ENCODE results near the gene ZNF304. TPM values are rescaled to one million over a fixed set of nuclear protein-coding genes. Genes with fewer than 3 reads are reported as not detected.

Gene ZNF304
- total RNA-seq: 1 to 10 TPM; 3.3 to 3.6 TPM

- CTCF ChIA-PET: interaction anchor here (0.8 kb wide), 1 partner anchor 246 kb away, joined by 3 read pairs; no protein-coding TSS in a partner anchor
- intact Hi-C loops (cut with micrococcal nuclease): loop anchor here (1.0 kb wide), 3 partner anchors 12 to 71 kb away; partner anchors contain the start of genes TRAPPC2B, ZNF460, ZNF547 and ZNF548
- H3K27ac Mint-ChIP-seq: peak within 1 kb of the TSS; percentile 72
- peaks cover 51% of the 10 kb centered on the region for H3K36me3 Mint-ChIP-seq (ENCODE audit: low read depth)
- peaks cover 25% of the 10 kb centered on the region for H3K4me1 Mint-ChIP-seq (ENCODE audit: low read depth)
- no peaks in the 10 kb centered on the region for H3K27me3 Mint-ChIP-seq (ENCODE audit: low read depth)
- peak; percentile 89 for DNase-seq
- peaks cover 43% of the 10 kb centered on the region for H3K9me3 Mint-ChIP-seq
- peak within 1 kb of the TSS; percentile 88 for H3K4me3 Mint-ChIP-seq
These were observed at the start of gene ZNF304 for GRCh38 chr19:57350877-57351805. ZNF304 (plus strand) TSS chr19:57351271; CDS start chr19:57351665, 394 bp downstream.

DNA sequence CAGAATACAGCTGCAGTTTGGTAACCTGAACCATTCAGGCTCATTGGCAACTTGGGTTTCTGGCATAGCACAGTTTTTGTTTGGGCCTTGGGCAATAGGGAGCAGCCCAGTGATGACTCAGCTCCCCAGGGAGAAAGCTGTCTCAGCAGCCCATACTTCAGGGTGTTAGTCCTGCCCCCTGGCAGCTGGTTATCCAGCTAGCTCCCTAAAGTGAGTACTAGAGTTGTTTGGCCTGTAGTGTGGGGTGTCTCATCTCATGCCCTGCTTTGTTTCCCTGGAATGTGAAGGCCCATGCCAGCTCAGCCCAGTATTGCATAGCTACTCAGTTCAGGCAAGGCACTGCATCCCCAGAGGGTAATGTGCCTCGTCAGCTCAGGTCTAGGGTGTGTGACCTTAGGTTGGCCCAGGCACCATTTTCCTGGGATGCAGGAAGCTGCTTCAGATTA, 49.0 kb upstream of the ZNF304 start:
- peaks cover 82% of the 10 kb centered on the region for H3K36me3 Mint-ChIP-seq (ENCODE audit: low read depth)
- intact Hi-C loops (cut with micrococcal nuclease): no loop called here
- no peaks in the 10 kb centered on the region for H3K27me3 Mint-ChIP-seq (ENCODE audit: low read depth)
- H3K9me3 Mint-ChIP-seq: peaks cover 36% of the 10 kb centered on the region
- no peaks in the 10 kb centered on the region for H3K4me1 Mint-ChIP-seq (ENCODE audit: low read depth)
- CTCF ChIA-PET: interaction anchor here (0.9 kb wide), 1 partner anchor 12 kb away, joined by 3 read pairs; no protein-coding TSS in a partner anchor
- H3K27ac Mint-ChIP-seq: no peak overlapping the region
- DNase-seq: no peak
- H3K4me3 Mint-ChIP-seq: no peak overlapping the region

DNA sequence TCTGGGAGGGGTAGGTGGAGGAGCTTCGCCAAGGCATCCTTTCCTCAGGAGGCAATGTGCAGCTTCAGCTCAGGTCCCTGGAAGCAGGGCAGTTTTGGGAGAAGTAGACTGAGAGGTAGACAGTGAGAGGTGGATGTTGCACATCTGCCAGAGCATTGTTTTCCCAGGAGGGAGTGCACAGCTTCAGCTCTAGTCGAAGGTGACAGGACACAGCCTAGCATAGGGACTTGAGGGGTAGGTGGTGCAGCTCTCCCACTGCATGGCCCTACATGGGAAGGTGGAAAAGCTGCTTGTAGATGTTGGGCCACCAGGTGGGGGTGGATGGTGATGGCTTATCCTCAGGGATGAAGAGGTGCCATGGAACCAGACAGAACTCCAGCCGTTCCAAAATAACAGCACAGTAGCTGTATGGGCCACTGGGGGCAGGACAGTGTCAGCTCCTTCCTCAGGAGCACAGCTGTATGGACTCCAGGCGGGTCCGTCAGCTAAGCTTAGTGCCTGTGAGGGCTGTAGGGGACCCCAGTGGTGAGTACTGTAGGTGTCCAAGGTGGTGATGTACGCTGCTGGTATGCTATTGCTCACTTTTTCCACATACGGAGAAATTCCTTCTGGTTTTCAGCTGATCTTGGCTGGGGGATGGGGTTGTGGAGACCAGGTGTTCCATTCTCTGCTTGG, 48.2 kb upstream of the ZNF304 start:
- Mint-ChIP-seq H3K9me3 (peaks cover 30% of the 10 kb centered on the region), H3K27me3 (ENCODE audit: low read depth) (no peaks in the 10 kb centered on the region), H3K4me3 (no peak overlapping the region), H3K4me1 (ENCODE audit: low read depth) (no peaks in the 10 kb centered on the region), H3K27ac (no peak overlapping the region), H3K36me3 (ENCODE audit: low read depth) (peaks cover 75% of the 10 kb centered on the region)
- DNase-seq: no peak
- CTCF ChIA-PET: no interaction called here
- intact Hi-C loops (cut with micrococcal nuclease): no loop called here

GRCh38 chr19:57305056-57305455, 46.0 kb upstream of the ZNF304 start:
- intact Hi-C loops (cut with micrococcal nuclease): no loop called here
- H3K4me3 Mint-ChIP-seq: no peak overlapping the region
- no peaks in the 10 kb centered on the region for H3K27me3 Mint-ChIP-seq (ENCODE audit: low read depth)
- H3K36me3 Mint-ChIP-seq (ENCODE audit: low read depth): peaks cover 64% of the 10 kb centered on the region
- H3K9me3 Mint-ChIP-seq: peaks cover 34% of the 10 kb centered on the region
- CTCF ChIA-PET: no interaction called here
- DNase-seq: no peak
- H3K4me1 Mint-ChIP-seq (ENCODE audit: low read depth): no peaks in the 10 kb centered on the region
- no peak overlapping the region for H3K27ac Mint-ChIP-seq

DNA sequence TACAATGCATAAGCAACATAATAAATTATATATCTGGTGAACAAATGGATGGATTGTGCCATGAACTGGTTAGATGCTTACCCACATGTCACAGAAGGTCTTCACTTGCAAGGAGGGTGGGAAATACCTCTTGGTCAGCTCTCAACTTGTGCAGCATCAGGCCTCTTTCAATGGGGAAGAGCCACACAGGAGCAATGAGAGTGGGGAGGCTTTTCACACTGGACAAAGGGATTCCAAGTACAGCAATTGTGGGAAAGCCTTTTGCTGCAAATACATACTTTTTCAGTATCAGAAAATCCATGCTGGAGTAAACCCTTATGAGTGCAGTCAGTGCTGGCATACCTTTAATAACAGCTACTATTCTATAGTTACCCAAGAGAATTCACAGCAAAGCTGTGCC, 42.6 kb upstream of the ZNF304 start:
- intact Hi-C loops (cut with micrococcal nuclease): no loop called here
- no peaks in the 10 kb centered on the region for H3K4me1 Mint-ChIP-seq (ENCODE audit: low read depth)

DNA sequence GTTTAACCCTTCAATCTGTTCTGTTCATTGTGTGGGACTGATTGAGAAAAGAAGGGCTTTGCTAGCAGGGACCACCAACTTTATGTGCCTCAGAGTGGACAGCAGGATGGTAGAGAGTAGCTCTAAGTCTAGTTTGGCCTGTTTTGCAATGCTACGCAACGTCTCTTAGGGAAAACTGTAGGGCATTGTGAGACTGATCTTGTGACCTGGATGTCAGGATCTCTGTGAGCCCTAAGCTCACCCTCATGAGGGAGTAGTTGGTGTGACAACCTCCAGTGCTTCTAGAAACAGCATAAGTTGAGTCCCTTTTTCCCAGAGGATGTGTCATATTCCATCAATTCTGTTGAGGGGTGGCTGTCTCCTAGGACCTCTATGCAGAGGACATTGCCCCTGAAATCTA, 40.3 kb upstream of the ZNF304 start:
- Mint-ChIP-seq H3K27ac (no peak overlapping the region), H3K4me1 (ENCODE audit: low read depth) (no peaks in the 10 kb centered on the region), H3K9me3 (peaks cover 45% of the 10 kb centered on the region), H3K4me3 (no peak overlapping the region), H3K27me3 (ENCODE audit: low read depth) (peaks cover 8% of the 10 kb centered on the region), H3K36me3 (ENCODE audit: low read depth) (peaks cover 20% of the 10 kb centered on the region)
- DNase-seq: no peak
- intact Hi-C loops (cut with micrococcal nuclease): no loop called here
- CTCF ChIA-PET: no interaction called here

More for the DNA sequence above, 42.6 kb upstream of the ZNF304 start:
- Mint-ChIP-seq H3K27me3 (ENCODE audit: low read depth) (no peaks in the 10 kb centered on the region), H3K9me3 (peaks cover 41% of the 10 kb centered on the region), H3K4me3 (no peak overlapping the region), H3K36me3 (ENCODE audit: low read depth) (peaks cover 31% of the 10 kb centered on the region), H3K27ac (no peak overlapping the region)
- DNase-seq: no peak
- CTCF ChIA-PET: no interaction called here

- Mint-ChIP-seq H3K4me3 (no peak overlapping the region), H3K9me3 (peaks cover 46% of the 10 kb centered on the region), H3K4me1 (ENCODE audit: low read depth) (no peaks in the 10 kb centered on the region), H3K36me3 (ENCODE audit: low read depth) (peaks cover 20% of the 10 kb centered on the region), H3K27me3 (ENCODE audit: low read depth) (peaks cover 31% of the 10 kb centered on the region), H3K27ac (no peak overlapping the region)
- CTCF ChIA-PET: interaction anchor here (1.0 kb wide), 1 partner anchor 12 kb away, joined by 3 read pairs; no protein-coding TSS in a partner anchor
- no peak for DNase-seq
- intact Hi-C loops (cut with micrococcal nuclease): no loop called here
These were observed 36.9 kb upstream of the ZNF304 start for GRCh38 chr19:57314146-57314545.

DNA sequence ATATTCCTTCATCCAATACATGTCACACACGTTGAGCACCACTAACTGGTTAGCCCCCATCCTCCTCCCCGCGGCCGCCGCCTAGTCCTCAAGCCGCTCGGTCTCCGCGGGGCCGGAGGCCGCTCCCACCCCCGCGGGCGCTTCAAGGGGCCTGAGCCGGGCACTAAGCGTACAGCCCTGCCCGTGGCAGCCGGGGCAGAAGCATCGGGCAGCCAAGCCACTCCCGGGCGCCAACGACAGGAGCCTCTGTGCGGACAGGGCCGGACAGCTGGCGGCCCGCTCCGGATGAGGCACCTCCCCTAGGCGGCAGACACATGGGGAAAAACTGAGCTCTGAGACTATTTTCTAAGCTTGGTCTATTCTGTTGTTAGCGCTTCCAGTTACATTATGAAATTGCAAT, 33.6 kb upstream of the ZNF304 start:
- peaks cover 33% of the 10 kb centered on the region for H3K9me3 Mint-ChIP-seq
- CTCF ChIA-PET: no interaction called here
- intact Hi-C loops (cut with micrococcal nuclease): no loop called here
- no peak overlapping the region for H3K4me3 Mint-ChIP-seq
- peaks cover 16% of the 10 kb centered on the region for H3K4me1 Mint-ChIP-seq (ENCODE audit: low read depth)
- no peak for DNase-seq
- peaks cover 34% of the 10 kb centered on the region for H3K36me3 Mint-ChIP-seq (ENCODE audit: low read depth)
- no peak overlapping the region for H3K27ac Mint-ChIP-seq
- H3K27me3 Mint-ChIP-seq (ENCODE audit: low read depth): peaks cover 31% of the 10 kb centered on the region

GRCh38 chr19:57319869-57320179, 31.2 kb upstream of the ZNF304 start:
- H3K27ac Mint-ChIP-seq: peak overlapping the region; percentile 84
- H3K27me3 Mint-ChIP-seq (ENCODE audit: low read depth): peaks cover 28% of the 10 kb centered on the region
- CTCF ChIA-PET: no interaction called here
- H3K4me3 Mint-ChIP-seq: peak overlapping the region; percentile 84
- peaks cover 21% of the 10 kb centered on the region for H3K4me1 Mint-ChIP-seq (ENCODE audit: low read depth)
- DNase-seq: no peak
- H3K9me3 Mint-ChIP-seq: peaks cover 30% of the 10 kb centered on the region
- H3K36me3 Mint-ChIP-seq (ENCODE audit: low read depth): peaks cover 54% of the 10 kb centered on the region
- intact Hi-C loops (cut with micrococcal nuclease): loop anchor here (1.0 to 2.0 kb wide), 4 partner anchors 41 to 80 kb away; partner anchors contain the start of genes TRAPPC2B, ZNF547, ZNF548 and ZNF805

DNA sequence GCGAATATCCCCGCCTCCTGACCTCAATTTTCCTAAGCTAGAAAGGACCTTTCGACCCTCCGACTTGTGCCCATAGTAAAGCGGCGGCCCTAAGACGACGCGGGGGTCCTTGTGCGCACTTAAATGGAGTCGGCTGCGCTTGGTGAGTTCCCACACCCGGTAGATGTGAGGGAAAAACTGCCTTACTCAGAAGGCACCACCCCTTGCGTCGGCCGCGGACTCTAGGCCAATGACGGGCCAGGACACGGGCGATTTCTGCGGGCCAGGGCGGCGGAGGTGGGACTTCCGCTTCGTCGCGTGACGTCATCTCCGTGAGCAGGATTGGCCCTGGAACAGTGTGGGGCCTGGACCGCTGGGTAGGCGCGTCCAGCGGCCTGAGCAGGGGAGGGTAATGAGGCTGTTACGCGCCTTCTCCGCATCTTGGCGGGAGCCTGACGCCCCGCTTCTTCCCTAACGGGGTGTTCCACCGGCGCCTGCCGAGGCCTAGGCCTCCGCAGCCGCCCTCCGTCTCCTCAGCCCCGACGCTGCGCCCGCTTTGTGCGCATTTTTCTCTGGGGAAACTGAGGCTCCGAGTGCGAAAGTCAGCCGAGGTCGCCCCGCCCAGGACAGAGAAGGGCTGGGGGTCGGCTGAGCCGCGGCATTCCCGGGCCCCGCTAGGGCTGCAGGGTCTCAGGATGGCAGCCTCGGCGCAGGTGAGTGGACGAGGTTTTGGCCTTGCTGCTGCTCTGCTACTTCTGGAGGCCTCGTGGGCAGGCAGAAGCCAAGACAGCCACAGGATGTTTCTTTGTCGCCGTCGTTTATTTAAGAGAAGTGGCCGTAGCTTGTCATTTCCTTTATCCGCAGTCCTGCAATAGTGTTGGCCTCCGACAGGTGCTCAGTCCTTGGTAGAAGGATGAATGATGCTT, 30.6 kb upstream of the ZNF304 start, which contains the start of gene ZNF543:
Gene ZNF543 (plus strand): TSS at position 293 of the 905 bp plus-strand sequence. CDS start 382 bp downstream, at position 675.
- CTCF ChIA-PET: no interaction called here
- peaks cover 27% of the 10 kb centered on the region for H3K27me3 Mint-ChIP-seq (ENCODE audit: low read depth)
- peaks cover 31% of the 10 kb centered on the region for H3K9me3 Mint-ChIP-seq
- peaks cover 21% of the 10 kb centered on the region for H3K4me1 Mint-ChIP-seq (ENCODE audit: low read depth)
- H3K36me3 Mint-ChIP-seq (ENCODE audit: low read depth): peaks cover 58% of the 10 kb centered on the region
- peak within 1 kb of the TSS; percentile 84 for H3K27ac Mint-ChIP-seq
- H3K4me3 Mint-ChIP-seq: peak within 1 kb of the TSS; percentile 84
- intact Hi-C loops (cut with micrococcal nuclease): loop anchor here (1.0 to 2.0 kb wide), 4 partner anchors 42 to 80 kb away; partner anchors contain the start of genes TRAPPC2B, ZNF547, ZNF548 and ZNF805
- peak; percentile 95 for DNase-seq

DNA sequence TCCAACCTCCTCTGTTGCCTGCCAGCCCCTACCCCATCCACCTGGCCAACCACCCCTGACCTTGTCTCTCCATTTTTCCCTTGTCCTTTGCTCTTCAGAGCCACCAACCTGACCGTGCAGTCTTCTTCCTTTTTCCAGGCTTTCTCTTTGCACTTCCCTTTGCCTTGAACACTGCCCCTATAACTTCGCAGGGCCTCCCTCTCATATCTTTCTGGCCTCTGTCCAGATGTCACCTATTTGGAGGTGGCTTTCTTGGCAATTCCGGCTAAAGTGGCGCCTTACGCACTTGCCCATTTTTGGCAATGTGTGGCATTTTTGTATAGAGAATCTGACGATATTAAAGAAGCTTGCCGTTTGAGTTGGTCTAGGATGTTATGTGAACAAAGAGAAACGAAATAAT, 30.0 kb upstream of the ZNF304 start:
- H3K4me1 Mint-ChIP-seq (ENCODE audit: low read depth): peaks cover 21% of the 10 kb centered on the region
- DNase-seq: no peak
- peak overlapping the region; percentile 22 for H3K27ac Mint-ChIP-seq
- peaks cover 58% of the 10 kb centered on the region for H3K36me3 Mint-ChIP-seq (ENCODE audit: low read depth)
- CTCF ChIA-PET: no interaction called here
- peaks cover 29% of the 10 kb centered on the region for H3K9me3 Mint-ChIP-seq
- peak overlapping the region; percentile 84 for H3K4me3 Mint-ChIP-seq
- H3K27me3 Mint-ChIP-seq (ENCODE audit: low read depth): peaks cover 20% of the 10 kb centered on the region
- intact Hi-C loops (cut with micrococcal nuclease): loop anchor here (2.0 kb wide), 1 partner anchor 42 kb away; no protein-coding TSS in a partner anchor

Measured in activated naive CD4-positive, alpha-beta T cell treated with anti-CD3 and anti-CD28 coated beads for 36 hours (primary cell).